ENCODE measurements around the gene PLPPR3.

GRCh38 chr19:850979-851335, 29.2 kb upstream of the PLPPR3 start:
- TF ChIP-seq CTCF (conservative IDR thresholded peaks at IDR 0.05) = no peak
- no peak for TF ChIP-seq EZH2 (IDR thresholded peaks at IDR 0.05; ENCODE audit: low read depth)
